BLaER1 (cell line): Measurements from ENCODE around the gene GIGYF2.
"Not testable (repeated sequence)": the region's sequence is repeated elsewhere in the genome, so short reads cannot be mapped to it uniquely, and the experiment has no call there.

ENCODE experiments used
- H3K27ac ChIP-seq: shearing (Covaris generic); formaldehyde crosslinking; 2 replicates; pipeline ENCODE4 v1.8.1; 2022
- H3K27me3 ChIP-seq: shearing (Covaris generic); formaldehyde crosslinking; 2 replicates; pipeline ENCODE4 v1.8.1; 2022
- H3K36me3 ChIP-seq: shearing (Covaris generic); formaldehyde crosslinking; 2 replicates; pipeline ENCODE4 v1.8.1; 2022
- H3K4me1 ChIP-seq: shearing (Covaris generic); formaldehyde crosslinking; 2 replicates; pipeline ENCODE4 v1.8.1; 2022
- H3K4me2 ChIP-seq: shearing (Covaris generic); formaldehyde crosslinking; 2 replicates; pipeline ENCODE4 v1.8.1; 2022
- H3K4me3 ChIP-seq: shearing (Covaris generic); formaldehyde crosslinking; 2 replicates; pipeline ENCODE4 v1.8.1; 2022
- H3K9ac ChIP-seq: shearing (Covaris generic); formaldehyde crosslinking; 2 replicates; pipeline ENCODE4 v1.8.1; 2022
- H3K9me3 ChIP-seq: shearing (Covaris generic); formaldehyde crosslinking; 2 replicates; pipeline ENCODE4 v1.8.1; 2022
- H4K20me1 ChIP-seq: shearing (Covaris generic); formaldehyde crosslinking; 2 replicates; pipeline ENCODE4 v1.8.1; 2022
- Cebpa-rat ChIP-seq: shearing (Covaris generic); IDR thresholded peaks from 2 replicates; pipeline ENCODE4 v1.8.1; 2022

Gene GIGYF2

GRCh38 chr2:232831496-232831895 is 134.4 kb downstream of the GIGYF2 start:
- Histone ChIP-seq H3K36me3 (peaks cover 88% of the 10 kb centered on the region), H3K4me2 (no peak overlapping the region)

GRCh38 chr2:232833830-232834229 is 136.7 kb downstream of the GIGYF2 start:
- peaks cover 15% of the 10 kb centered on the region for H3K4me1 ChIP-seq
- H3K4me3 ChIP-seq: no peak overlapping the region
- no peaks in the 10 kb centered on the region for H3K9me3 ChIP-seq
- peaks cover 28% of the 10 kb centered on the region for H4K20me1 ChIP-seq
- H3K9ac ChIP-seq: no peak overlapping the region
- H3K4me2 ChIP-seq: no peak overlapping the region
- H3K36me3 ChIP-seq: peaks cover 93% of the 10 kb centered on the region
- no peak overlapping the region for H3K27ac ChIP-seq
- H3K27me3 ChIP-seq: no peaks in the 10 kb centered on the region
- no peak for TF ChIP-seq Cebpa-rat

More at GRCh38 chr2:232831496-232831895, 134.4 kb downstream of the GIGYF2 start:
- peaks cover 11% of the 10 kb centered on the region; the same call in 1 of the 2 replicates for H4K20me1 ChIP-seq
- TF ChIP-seq Cebpa-rat: no peak
- H3K4me3 ChIP-seq: no peak overlapping the region
- no peak overlapping the region for H3K27ac ChIP-seq
- H3K4me1 ChIP-seq: no peaks in the 10 kb centered on the region
- no peaks in the 10 kb centered on the region for H3K9me3 ChIP-seq
- H3K9ac ChIP-seq: no peak overlapping the region
- H3K27me3 ChIP-seq: no peaks in the 10 kb centered on the region

DNA sequence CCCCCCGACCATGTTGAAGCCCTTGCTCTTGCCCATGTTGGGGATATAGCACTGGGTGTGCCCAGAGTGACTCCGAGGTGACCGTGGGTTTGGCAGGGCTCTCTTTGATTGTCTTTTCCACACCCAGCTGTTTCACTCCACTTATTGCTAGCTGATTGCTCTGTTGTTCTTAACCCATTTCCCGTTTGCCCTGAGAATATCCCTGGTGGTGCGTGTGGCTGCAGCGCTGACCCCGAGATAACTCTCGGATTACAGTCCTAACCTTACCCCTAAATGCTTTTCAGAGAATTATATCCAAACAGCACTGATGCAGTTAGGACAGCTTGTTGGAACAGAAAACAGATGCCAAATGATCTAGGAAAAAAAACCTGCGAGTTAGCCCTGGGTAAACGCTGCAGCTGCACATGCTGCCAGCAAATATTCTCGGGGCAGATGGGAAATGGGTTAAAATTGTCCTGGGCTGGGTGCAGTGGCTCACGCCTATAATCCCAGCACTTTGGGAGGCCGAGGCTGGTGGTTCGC is 138.6 kb downstream of the GIGYF2 start:
- TF ChIP-seq Cebpa-rat: no peak
- Histone ChIP-seq H3K4me2 (no peak overlapping the region), H3K36me3 (peaks cover 96% of the 10 kb centered on the region), H3K4me3 (no peak overlapping the region), H3K9ac (no peak overlapping the region), H3K4me1 (peaks cover 16% of the 10 kb centered on the region), H3K27me3 (no peaks in the 10 kb centered on the region), H3K9me3 (no peaks in the 10 kb centered on the region), H3K27ac (no peak overlapping the region), H4K20me1 (peaks cover 28% of the 10 kb centered on the region)

GRCh38 chr2:232836934-232837333 is 139.8 kb downstream of the GIGYF2 start:
- Histone ChIP-seq H4K20me1 (peaks cover 26% of the 10 kb centered on the region), H3K27me3 (no peaks in the 10 kb centered on the region), H3K9me3 (no peaks in the 10 kb centered on the region), H3K27ac (no peak overlapping the region), H3K4me3 (no peak overlapping the region), H3K4me2 (no peak overlapping the region), H3K36me3 (peaks cover 96% of the 10 kb centered on the region), H3K9ac (no peak overlapping the region), H3K4me1 (peaks cover 16% of the 10 kb centered on the region)
- no peak for TF ChIP-seq Cebpa-rat

DNA sequence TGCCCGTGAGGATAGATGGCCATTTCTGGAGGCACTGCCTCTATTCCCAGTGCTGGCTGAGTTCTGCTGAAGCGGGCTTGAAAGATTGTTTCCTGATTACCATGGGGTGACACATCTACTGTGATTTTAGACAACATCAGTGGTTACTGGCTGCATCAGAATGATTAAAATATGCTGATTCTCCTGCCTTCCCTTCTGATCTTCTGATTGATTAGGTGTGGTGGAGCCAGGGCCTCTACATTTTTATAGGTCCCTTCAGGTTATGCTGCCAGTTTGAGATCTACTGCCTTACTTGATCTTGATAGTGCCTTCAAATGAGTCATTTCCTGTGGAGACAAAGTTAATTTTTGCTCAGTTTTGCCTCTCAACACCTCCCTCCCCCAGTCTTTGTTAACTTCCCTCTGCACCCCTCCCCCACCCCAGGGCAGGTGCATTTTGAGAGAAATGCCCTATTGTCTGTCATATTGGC is 141.3 kb downstream of the GIGYF2 start:
- no peaks in the 10 kb centered on the region for H3K27me3 ChIP-seq
- no peaks in the 10 kb centered on the region for H3K9me3 ChIP-seq
- no peak overlapping the region for H3K27ac ChIP-seq
- H3K36me3 ChIP-seq: peaks cover 96% of the 10 kb centered on the region
- TF ChIP-seq Cebpa-rat: no peak
- peaks cover 17% of the 10 kb centered on the region for H4K20me1 ChIP-seq
- no peak overlapping the region; the same call in 1 of the 2 replicates for H3K9ac ChIP-seq
- peak overlapping the region; percentile 63 for H3K4me2 ChIP-seq
- H3K4me1 ChIP-seq: peaks cover 16% of the 10 kb centered on the region
- no peak overlapping the region for H3K4me3 ChIP-seq

- H3K9me3 ChIP-seq: no peaks in the 10 kb centered on the region
- TF ChIP-seq Cebpa-rat: no peak
- peaks cover 96% of the 10 kb centered on the region for H3K36me3 ChIP-seq
- H3K27me3 ChIP-seq: no peaks in the 10 kb centered on the region
- peaks cover 16% of the 10 kb centered on the region for H3K4me1 ChIP-seq
- no peak overlapping the region for H3K27ac ChIP-seq
- no peak overlapping the region for H3K4me3 ChIP-seq
- peaks cover 17% of the 10 kb centered on the region for H4K20me1 ChIP-seq
- no peak overlapping the region for H3K4me2 ChIP-seq
- no peak overlapping the region for H3K9ac ChIP-seq
Measured at GRCh38 chr2:232839411-232840079, 142.4 kb downstream of the GIGYF2 start.

DNA sequence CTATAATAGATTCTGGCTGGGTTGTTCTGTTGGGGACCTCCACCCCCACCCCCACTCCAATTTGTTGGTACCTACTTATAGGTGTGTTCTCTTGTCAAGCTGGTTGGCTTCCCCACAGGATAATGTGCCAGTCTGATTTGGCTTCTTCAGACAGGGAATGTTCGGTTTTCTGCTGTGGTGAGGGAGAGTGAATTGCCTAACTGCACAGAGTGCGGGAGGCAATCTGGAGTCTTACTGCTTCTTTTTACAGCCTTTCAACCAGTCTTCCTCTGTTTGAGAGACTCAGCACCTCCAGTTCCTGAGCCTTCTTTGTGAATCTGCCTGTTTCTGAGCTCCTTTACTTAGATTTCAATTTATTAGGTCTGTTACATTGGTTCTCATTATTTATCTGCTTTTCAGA is 145.6 kb downstream of the GIGYF2 start:
- no peaks in the 10 kb centered on the region for H3K27me3 ChIP-seq
- H3K9ac ChIP-seq: no peak overlapping the region
- no peaks in the 10 kb centered on the region for H3K9me3 ChIP-seq
- peaks cover 99% of the 10 kb centered on the region for H3K36me3 ChIP-seq
- H3K27ac ChIP-seq: no peak overlapping the region
- H4K20me1 ChIP-seq: peaks cover 12% of the 10 kb centered on the region; the same call in 1 of the 2 replicates
- no peak overlapping the region for H3K4me3 ChIP-seq
- H3K4me1 ChIP-seq: peaks cover 12% of the 10 kb centered on the region
- H3K4me2 ChIP-seq: no peak overlapping the region
- no peak for TF ChIP-seq Cebpa-rat

GRCh38 chr2:232843834-232844233 is 146.7 kb downstream of the GIGYF2 start:
- no peaks in the 10 kb centered on the region for H3K9me3 ChIP-seq
- peaks cover under 1% of the 10 kb centered on the region for H3K4me1 ChIP-seq
- TF ChIP-seq Cebpa-rat: no peak
- H3K36me3 ChIP-seq: peaks cover 100% of the 10 kb centered on the region
- no peak overlapping the region for H3K27ac ChIP-seq
- H3K27me3 ChIP-seq: no peaks in the 10 kb centered on the region
- peaks cover under 1% of the 10 kb centered on the region; the same call in 1 of the 2 replicates for H4K20me1 ChIP-seq
- no peak overlapping the region for H3K4me3 ChIP-seq
- H3K4me2 ChIP-seq: no peak overlapping the region
- H3K9ac ChIP-seq: no peak overlapping the region

GRCh38 chr2:232846055-232846454 is 148.9 kb downstream of the GIGYF2 start:
- no peak overlapping the region for H3K9ac ChIP-seq
- TF ChIP-seq Cebpa-rat: no peak
- H3K36me3 ChIP-seq: peaks cover 100% of the 10 kb centered on the region
- no peaks in the 10 kb centered on the region for H3K4me1 ChIP-seq
- H4K20me1 ChIP-seq: no peaks in the 10 kb centered on the region
- no peak overlapping the region for H3K27ac ChIP-seq
- H3K27me3 ChIP-seq: no peaks in the 10 kb centered on the region
- no peak overlapping the region for H3K4me2 ChIP-seq
- no peak overlapping the region for H3K4me3 ChIP-seq
- H3K9me3 ChIP-seq: no peaks in the 10 kb centered on the region

DNA sequence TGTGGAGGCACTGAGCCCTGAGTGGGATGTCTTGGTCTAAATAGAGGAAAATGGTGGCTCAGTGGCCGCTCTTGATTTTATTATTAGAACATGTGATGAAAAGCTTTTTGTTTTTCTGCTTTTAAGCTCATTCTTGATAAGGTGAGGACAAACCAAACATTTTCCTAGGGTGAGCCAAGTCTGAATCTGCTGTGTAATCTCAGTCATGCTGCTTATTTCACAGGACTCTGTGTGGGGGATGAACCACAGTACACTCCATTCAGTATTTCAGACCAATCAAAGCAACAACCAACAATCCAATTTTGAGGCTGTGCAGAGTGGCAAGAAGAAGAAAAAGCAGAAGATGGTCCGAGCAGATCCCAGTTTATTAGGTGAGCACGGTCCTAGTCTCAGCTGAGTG is 152.9 kb downstream of the GIGYF2 start:
- no peaks in the 10 kb centered on the region for H4K20me1 ChIP-seq
- 0 out of 2 replicates have a peak overlapping the region, but pooled peaks have one; percentile 3 for H3K9ac ChIP-seq
- H3K36me3 ChIP-seq: peaks cover 99% of the 10 kb centered on the region
- H3K9me3 ChIP-seq: no peaks in the 10 kb centered on the region
- no peak overlapping the region for H3K4me3 ChIP-seq
- H3K27ac ChIP-seq: no peak overlapping the region
- TF ChIP-seq Cebpa-rat: no peak
- no peak overlapping the region for H3K4me2 ChIP-seq
- H3K27me3 ChIP-seq: no peaks in the 10 kb centered on the region
- H3K4me1 ChIP-seq: no peaks in the 10 kb centered on the region

GRCh38 chr2:232852081-232852480 is 154.9 kb downstream of the GIGYF2 start:
- H3K4me1 ChIP-seq, H3K4me3 ChIP-seq, H3K4me2 ChIP-seq, H4K20me1 ChIP-seq, H3K9ac ChIP-seq, H3K9me3 ChIP-seq, H3K27me3 ChIP-seq, H3K27ac ChIP-seq: not testable (repeated sequence)
- H3K36me3 ChIP-seq: peaks cover 99% of the 10 kb centered on the region
